NCI-H2107 treated with DMSO at 0.1 percent for 48 hours (cell line): ENCODE measurements around the gene INSYN2B.
A peak's percentile ranks its signal among the peaks of the same experiment; 100 is the strongest.

Experiments used
- DNase-seq: peaks from one replicate; lab custom pipeline; 2025; ENCODE audit not compliant: unreplicated experiment; lab: John Stamatoyannopoulos, UW

Gene INSYN2B

GRCh38 chr5:169980418-169981053 is at the start of gene INSYN2B:
TSS of gene INSYN2B (minus strand) at chr5:169980495. CDS start at chr5:169883898, 96,597 bp downstream.
- peak; percentile 17 for DNase-seq

- no peak for DNase-seq
Measured at GRCh38 chr5:170028124-170028523, 47.8 kb upstream of the INSYN2B start.

GRCh38 chr5:170025853-170026252 is 45.6 kb upstream of the INSYN2B start:
- no peak for DNase-seq

GRCh38 chr5:170021506-170021905 is 41.2 kb upstream of the INSYN2B start:
- no peak for DNase-seq

- DNase-seq: no peak
Measured at GRCh38 chr5:170020423-170020822, 40.1 kb upstream of the INSYN2B start.

GRCh38 chr5:170012622-170013021 is 32.3 kb upstream of the INSYN2B start:
- no peak for DNase-seq

GRCh38 chr5:170011751-170012150 is 31.5 kb upstream of the INSYN2B start:
- no peak for DNase-seq

GRCh38 chr5:170010595-170010994 is 30.3 kb upstream of the INSYN2B start:
- no peak for DNase-seq

GRCh38 chr5:170008376-170008775 is 28.1 kb upstream of the INSYN2B start:
- DNase-seq: no peak

- DNase-seq: no peak
Measured at GRCh38 chr5:170006021-170006420, 25.7 kb upstream of the INSYN2B start.

- no peak for DNase-seq
Measured at GRCh38 chr5:170000155-170000554, 19.9 kb upstream of the INSYN2B start.

- DNase-seq: no peak
Measured at GRCh38 chr5:169999621-170000020, 19.3 kb upstream of the INSYN2B start.

GRCh38 chr5:169997798-169998197 is 17.5 kb upstream of the INSYN2B start:
- no peak for DNase-seq

- no peak for DNase-seq
Measured at GRCh38 chr5:169993485-169993790, 13.1 kb upstream of the INSYN2B start.

- DNase-seq: no peak
Measured at GRCh38 chr5:169992789-169993484, 12.6 kb upstream of the INSYN2B start.

GRCh38 chr5:169991115-169991869 is 11.0 kb upstream of the INSYN2B start:
- DNase-seq: no peak

GRCh38 chr5:169989365-169989764 is 9.1 kb upstream of the INSYN2B start:
- no peak for DNase-seq

- no peak for DNase-seq
Measured at GRCh38 chr5:169988947-169989346, 8.7 kb upstream of the INSYN2B start.

- DNase-seq: no peak
Measured at GRCh38 chr5:169988206-169988605, 7.9 kb upstream of the INSYN2B start.

- DNase-seq: no peak
Measured at GRCh38 chr5:169979871-169980270, 424 bp downstream of the INSYN2B start.

- no peak for DNase-seq
Measured at GRCh38 chr5:169978714-169979113, 1.6 kb downstream of the INSYN2B start.

GRCh38 chr5:169974121-169974770 is 6.0 kb downstream of the INSYN2B start:
- no peak for DNase-seq
